HepG2 (cell line): ENCODE results near the gene TRIM9.

ENCODE experiments used
- AHR ChIP-seq: IDR thresholded peaks from 2 replicates; pipeline ENCODE4 v1.6.1; 2018; ENCODE audit warnings: missing genetic modification reagents, missing compliant biosample characterization
- BRCA1 ChIP-seq: sonication (generic); formaldehyde crosslinking; IDR thresholded peaks from 2 replicates; pipeline ENCODE4 v1.4.0; 2020; ENCODE audit warnings: missing genetic modification reagents
- FOSL1 ChIP-seq: sonication (generic); formaldehyde crosslinking; IDR thresholded peaks from 2 replicates; pipeline ENCODE4 v1.9.0; 2021; ENCODE audit warnings: missing genetic modification reagents, borderline replicate concordance
- TOE1 ChIP-seq: sonication (generic); formaldehyde crosslinking; IDR thresholded peaks from 2 replicates; pipeline ENCODE4 v1.4.0; 2020; ENCODE audit warnings: mild to moderate bottlenecking, missing genetic modification reagents
- ZNF788 ChIP-seq: sonication (generic); formaldehyde crosslinking; IDR thresholded peaks from 2 replicates; pipeline ENCODE4 v1.5.0; 2020; ENCODE audit warnings: mild to moderate bottlenecking, missing genetic modification reagents, borderline replicate concordance
- ZNF841 ChIP-seq: sonication (generic); formaldehyde crosslinking; IDR thresholded peaks from 2 replicates; pipeline ENCODE4 v1.8.1; 2023; ENCODE audit warnings: missing genetic modification reagents, borderline replicate concordance
- TF ChIP-seq, protein P1 (sequence below), 2 experiments: sonication (generic) in 1 of 2; formaldehyde crosslinking in 1 of 2; IDR thresholded peaks; 2 replicates each; pipeline versions ENCODE4 v1.5.1 to v1.6.1; 2011 to 2020; ENCODE audit warnings: borderline replicate concordance in 1 of 2, low read depth in 1 of 2, low read length in 1 of 2, mild to moderate bottlenecking in 1 of 2, missing genetic modification reagents in 1 of 2, moderate library complexity in 1 of 2

DNA sequence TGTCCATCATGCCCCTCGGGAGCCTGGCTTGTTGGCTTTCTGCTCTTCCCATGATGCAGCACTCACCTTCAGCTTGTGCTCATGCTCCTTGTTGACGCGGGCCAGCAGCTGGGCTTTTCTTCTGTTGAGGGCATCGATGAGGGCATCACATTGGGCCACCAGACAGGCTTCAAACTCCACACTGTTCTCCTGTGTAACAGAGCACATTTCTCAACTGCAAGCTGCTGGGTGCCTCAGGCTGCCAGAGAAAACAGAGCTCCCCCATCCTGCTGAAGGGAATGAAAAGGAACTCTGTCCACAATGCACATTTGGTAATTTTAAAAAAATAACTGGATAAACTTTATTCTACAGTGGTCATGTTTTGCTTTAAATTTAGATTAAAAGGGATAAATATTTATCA, 72.1 kb downstream of the TRIM9 start:
- TF ChIP-seq TOE1 (no peak), FOSL1 (CRISPR knock-in tag) (no peak), ZNF788 (CRISPR knock-in tag) (no peak), BRCA1 (CRISPR knock-in tag) (no peak), AHR (CRISPR knock-in tag) (no peak), ZNF841 (CRISPR knock-in tag) (no peak)
- TF ChIP-seq, protein P1, sequence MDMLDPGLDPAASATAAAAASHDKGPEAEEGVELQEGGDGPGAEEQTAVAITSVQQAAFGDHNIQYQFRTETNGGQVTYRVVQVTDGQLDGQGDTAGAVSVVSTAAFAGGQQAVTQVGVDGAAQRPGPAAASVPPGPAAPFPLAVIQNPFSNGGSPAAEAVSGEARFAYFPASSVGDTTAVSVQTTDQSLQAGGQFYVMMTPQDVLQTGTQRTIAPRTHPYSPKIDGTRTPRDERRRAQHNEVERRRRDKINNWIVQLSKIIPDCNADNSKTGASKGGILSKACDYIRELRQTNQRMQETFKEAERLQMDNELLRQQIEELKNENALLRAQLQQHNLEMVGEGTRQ (IDR thresholded peaks at IDR 0.05; ENCODE audit: low read depth, low read length), result no peak
- TF ChIP-seq, protein P1 (CRISPR knock-in tag; IDR thresholded peaks at IDR 0.05; ENCODE audit: borderline replicate concordance), result no peak
